ENCODE data around the gene RIBC1.
"Not testable (repeated sequence)": the region's sequence is repeated elsewhere in the genome, so short reads cannot be mapped to it uniquely, and the experiment has no call there.

The RIBC1 gene

DNA sequence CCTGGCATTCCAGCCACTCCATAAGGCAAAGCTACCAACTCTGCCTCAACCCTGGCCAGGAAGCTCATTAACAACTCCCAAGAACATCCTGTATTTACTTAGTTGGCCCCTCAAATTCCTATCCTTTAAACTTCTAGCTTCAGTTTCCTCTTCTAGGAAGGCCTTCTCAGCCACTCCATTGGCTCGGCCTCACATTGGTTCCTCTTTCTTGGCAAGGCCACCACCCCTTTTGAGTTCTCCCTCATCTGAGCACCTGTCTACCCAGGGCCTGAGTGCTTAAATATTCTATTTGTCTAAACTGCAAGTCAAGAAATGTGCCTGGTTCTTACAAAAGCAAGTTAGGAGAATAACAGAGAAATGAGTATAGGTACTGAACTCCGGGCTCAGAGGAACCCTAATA, 10.2 kb upstream of the RIBC1 start:
- no peak overlapping the region for H3K27ac ChIP-seq (ENCODE audit: low read depth, low read length)
- no peaks in the 10 kb centered on the region for H3K27me3 ChIP-seq (ENCODE audit: control insufficient read depth, low read length)
- no peaks in the 10 kb centered on the region for H3F3A ChIP-seq (ENCODE audit: control insufficient read depth, insufficient read depth)
- peaks cover 59% of the 10 kb centered on the region for H3K36me3 ChIP-seq (ENCODE audit: control insufficient read depth, low read length)
- H3K9me2 ChIP-seq (replicated peaks; ENCODE audit: control insufficient read depth, low read length) = no peaks in the 10 kb centered on the region
- peaks cover 35% of the 10 kb centered on the region for H3K79me2 ChIP-seq (ENCODE audit: control insufficient read depth, low read length)
- TF ChIP-seq, protein P1, sequence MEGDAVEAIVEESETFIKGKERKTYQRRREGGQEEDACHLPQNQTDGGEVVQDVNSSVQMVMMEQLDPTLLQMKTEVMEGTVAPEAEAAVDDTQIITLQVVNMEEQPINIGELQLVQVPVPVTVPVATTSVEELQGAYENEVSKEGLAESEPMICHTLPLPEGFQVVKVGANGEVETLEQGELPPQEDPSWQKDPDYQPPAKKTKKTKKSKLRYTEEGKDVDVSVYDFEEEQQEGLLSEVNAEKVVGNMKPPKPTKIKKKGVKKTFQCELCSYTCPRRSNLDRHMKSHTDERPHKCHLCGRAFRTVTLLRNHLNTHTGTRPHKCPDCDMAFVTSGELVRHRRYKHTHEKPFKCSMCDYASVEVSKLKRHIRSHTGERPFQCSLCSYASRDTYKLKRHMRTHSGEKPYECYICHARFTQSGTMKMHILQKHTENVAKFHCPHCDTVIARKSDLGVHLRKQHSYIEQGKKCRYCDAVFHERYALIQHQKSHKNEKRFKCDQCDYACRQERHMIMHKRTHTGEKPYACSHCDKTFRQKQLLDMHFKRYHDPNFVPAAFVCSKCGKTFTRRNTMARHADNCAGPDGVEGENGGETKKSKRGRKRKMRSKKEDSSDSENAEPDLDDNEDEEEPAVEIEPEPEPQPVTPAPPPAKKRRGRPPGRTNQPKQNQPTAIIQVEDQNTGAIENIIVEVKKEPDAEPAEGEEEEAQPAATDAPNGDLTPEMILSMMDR (IDR thresholded peaks at IDR 0.05; ENCODE audit: low read depth, low read length, poor library complexity, severe bottlenecking) = no peak
- no peak for TF ChIP-seq EZH2phosphoT487 (IDR thresholded peaks at IDR 0.05; ENCODE audit: borderline replicate concordance, low read length)
- H3K4me1 ChIP-seq (ENCODE audit: control insufficient read depth, low read length) = no peaks in the 10 kb centered on the region
- no peaks in the 10 kb centered on the region for H3K9me3 ChIP-seq (ENCODE audit: control insufficient read depth, insufficient read depth, low read length)
- H4K20me1 ChIP-seq (ENCODE audit: control insufficient read depth, insufficient read depth, low read depth, low read length) = no peaks in the 10 kb centered on the region
- no peak overlapping the region for H3K4me3 ChIP-seq (ENCODE audit: low read length)
- H3K4me2 ChIP-seq (ENCODE audit: low read length) = no peak overlapping the region

DNA sequence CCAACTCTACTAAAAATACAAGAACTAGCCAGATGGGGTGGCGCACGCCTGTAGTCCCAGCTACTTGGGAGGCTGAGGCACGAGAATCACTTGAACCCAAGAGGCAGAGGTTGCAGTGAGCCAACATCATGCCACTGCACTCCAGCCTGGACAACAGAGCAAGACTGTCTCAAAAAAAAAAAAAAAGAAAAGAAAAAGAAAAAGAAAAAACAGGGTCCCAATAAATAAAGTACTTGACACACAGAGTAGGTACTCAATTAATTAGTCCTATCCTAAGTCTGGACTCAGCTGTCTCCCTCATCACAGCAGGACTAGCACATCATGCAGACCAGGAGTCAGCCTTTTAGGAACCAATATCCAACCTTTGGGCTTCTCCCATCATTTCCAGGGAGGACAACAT, 2.3 kb upstream of the RIBC1 start:
- not testable (repeated sequence) for H3K9me3 ChIP-seq (ENCODE audit: control insufficient read depth, insufficient read depth, low read length); H3K9me2 ChIP-seq (replicated peaks; ENCODE audit: control insufficient read depth, low read length); H3K27ac ChIP-seq (ENCODE audit: low read depth, low read length); H3K27me3 ChIP-seq (ENCODE audit: control insufficient read depth, low read length); H3F3A ChIP-seq (ENCODE audit: control insufficient read depth, insufficient read depth); H4K20me1 ChIP-seq (ENCODE audit: control insufficient read depth, insufficient read depth, low read depth, low read length)
- peak overlapping the region; percentile 98 for H3K4me3 ChIP-seq (ENCODE audit: low read length)
- H3K4me1 ChIP-seq (ENCODE audit: control insufficient read depth, low read length) = peaks cover 17% of the 10 kb centered on the region
- peaks cover 27% of the 10 kb centered on the region for H3K36me3 ChIP-seq (ENCODE audit: control insufficient read depth, low read length)
- peak overlapping the region; percentile 89 for H3K4me2 ChIP-seq (ENCODE audit: low read length)
- peaks cover 67% of the 10 kb centered on the region for H3K79me2 ChIP-seq (ENCODE audit: control insufficient read depth, low read length)

DNA sequence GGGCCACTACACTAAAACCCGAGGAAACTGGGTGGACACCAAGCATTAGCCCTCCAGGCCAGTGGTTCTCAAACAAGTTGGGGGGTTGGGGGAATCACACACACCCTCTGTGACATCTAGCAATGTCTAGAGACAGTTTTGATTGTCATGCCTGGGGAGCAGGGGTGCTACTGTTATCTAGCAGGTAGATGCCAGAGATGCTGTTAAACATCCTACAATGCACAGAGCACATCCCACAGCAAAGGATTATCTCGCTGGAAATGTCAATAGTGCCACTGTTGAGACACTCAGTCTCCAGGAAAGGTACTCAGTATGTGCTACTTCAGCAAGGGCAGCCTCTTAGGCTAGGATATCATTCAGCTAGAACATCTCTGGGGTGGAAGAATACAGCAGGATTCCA, 1.5 kb upstream of the RIBC1 start:
- no peaks in the 10 kb centered on the region for H3K9me2 ChIP-seq (replicated peaks; ENCODE audit: control insufficient read depth, low read length)
- peak overlapping the region; percentile 98 for H3K4me3 ChIP-seq (ENCODE audit: low read length)
- peaks cover 17% of the 10 kb centered on the region for H3K4me1 ChIP-seq (ENCODE audit: control insufficient read depth, low read length)
- H3K27ac ChIP-seq (ENCODE audit: low read depth, low read length) = peak overlapping the region; percentile 92
- H3K9me3 ChIP-seq (ENCODE audit: control insufficient read depth, insufficient read depth, low read length) = no peaks in the 10 kb centered on the region
- TF ChIP-seq, protein P1 (IDR thresholded peaks at IDR 0.05; ENCODE audit: low read depth, low read length, poor library complexity, severe bottlenecking) = no peak
- no peak for TF ChIP-seq EZH2phosphoT487 (IDR thresholded peaks at IDR 0.05; ENCODE audit: borderline replicate concordance, low read length)
- peaks cover 27% of the 10 kb centered on the region for H3K36me3 ChIP-seq (ENCODE audit: control insufficient read depth, low read length)
- H3K27me3 ChIP-seq (ENCODE audit: control insufficient read depth, low read length) = no peaks in the 10 kb centered on the region
- peaks cover 8% of the 10 kb centered on the region for H4K20me1 ChIP-seq (ENCODE audit: control insufficient read depth, insufficient read depth, low read depth, low read length)
- H3K79me2 ChIP-seq (ENCODE audit: control insufficient read depth, low read length) = peaks cover 61% of the 10 kb centered on the region
- H3K4me2 ChIP-seq (ENCODE audit: low read length) = peak overlapping the region; percentile 89
- H3F3A ChIP-seq (ENCODE audit: control insufficient read depth, insufficient read depth) = no peaks in the 10 kb centered on the region

DNA sequence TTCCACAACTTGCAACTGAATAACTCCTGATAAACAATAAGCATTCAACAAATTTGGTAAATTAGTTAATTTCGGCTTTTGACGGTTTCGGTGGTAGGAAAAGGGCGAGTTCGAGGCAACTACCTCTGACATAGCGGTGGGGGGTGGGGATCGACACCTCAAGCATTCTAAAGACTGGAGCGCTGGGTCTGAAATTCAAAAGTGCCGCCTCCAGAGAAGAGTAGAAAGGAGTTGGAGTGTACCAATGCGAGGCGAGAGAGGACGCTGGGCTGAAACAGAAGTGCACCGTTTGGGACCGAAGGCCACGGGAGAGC, 944 bp upstream of the RIBC1 start:
- peaks cover 27% of the 10 kb centered on the region for H3K36me3 ChIP-seq (ENCODE audit: control insufficient read depth, low read length)
- H3K79me2 ChIP-seq (ENCODE audit: control insufficient read depth, low read length) = peaks cover 56% of the 10 kb centered on the region
- H3K4me3 ChIP-seq (ENCODE audit: low read length) = peak overlapping the region; percentile 98
- H3K27ac ChIP-seq (ENCODE audit: low read depth, low read length) = peak overlapping the region; percentile 92
- no peaks in the 10 kb centered on the region for H3K27me3 ChIP-seq (ENCODE audit: control insufficient read depth, low read length)
- peaks cover 17% of the 10 kb centered on the region for H3K4me1 ChIP-seq (ENCODE audit: control insufficient read depth, low read length)
- H3K4me2 ChIP-seq (ENCODE audit: low read length) = peak overlapping the region; percentile 89
- H3K9me3 ChIP-seq (ENCODE audit: control insufficient read depth, insufficient read depth, low read length) = no peaks in the 10 kb centered on the region
- no peaks in the 10 kb centered on the region for H3F3A ChIP-seq (ENCODE audit: control insufficient read depth, insufficient read depth)
- peaks cover 8% of the 10 kb centered on the region for H4K20me1 ChIP-seq (ENCODE audit: control insufficient read depth, insufficient read depth, low read depth, low read length)
- TF ChIP-seq, protein P1 (IDR thresholded peaks at IDR 0.05; ENCODE audit: low read depth, low read length, poor library complexity, severe bottlenecking) = no peak
- TF ChIP-seq EZH2phosphoT487 (IDR thresholded peaks at IDR 0.05; ENCODE audit: borderline replicate concordance, low read length) = no peak
- H3K9me2 ChIP-seq (replicated peaks; ENCODE audit: control insufficient read depth, low read length) = no peaks in the 10 kb centered on the region
